ACC112 (cell line): ENCODE measurements around the gene PTPRC.

Experiments used
- H2AFZ ChIP-seq: fragments of 200-600 bp; sonication (generic); one replicate; pipeline ENCODE4 v1.6.0; 2017; ENCODE audit warnings: antibody characterized with exemption, low read length; ENCODE audit not compliant: unreplicated experiment
- H3K27ac ChIP-seq: fragments of 200-600 bp; sonication (generic); 2 replicates; pipeline ENCODE4 v1.5.1; 2014; ENCODE audit warnings: low read depth, mild to moderate bottlenecking, antibody characterized with exemption, low read length, moderate library complexity
- H3K27me3 ChIP-seq: fragments of 200-600 bp; sonication (generic); 2 replicates; pipeline ENCODE4 v1.6.1; 2014; ENCODE audit warnings: mild to moderate bottlenecking, antibody characterized with exemption, low read length, moderate library complexity, mixed read lengths; ENCODE audit not compliant: insufficient read depth
- H3K36me3 ChIP-seq: fragments of 200-600 bp; sonication (generic); 2 replicates; pipeline ENCODE4 v1.6.1; 2016; ENCODE audit warnings: mild to moderate bottlenecking, antibody characterized with exemption, low read length, moderate library complexity, mixed read lengths; ENCODE audit not compliant: insufficient read depth
- H3K4me1 ChIP-seq: fragments of 200-600 bp; sonication (generic); one replicate; pipeline ENCODE4 v1.6.1; 2016; ENCODE audit warnings: low read length, mixed read lengths; ENCODE audit not compliant: insufficient read depth, unreplicated experiment, control insufficient read depth
- H3K4me3 ChIP-seq: fragments of 200-600 bp; sonication (generic); 2 replicates; pipeline ENCODE4 v1.5.1; 2014; ENCODE audit warnings: mild to moderate bottlenecking, low read depth, low read length
- H3K79me2 ChIP-seq: fragments of 200-600 bp; sonication (generic); one replicate; pipeline ENCODE4 v1.6.0; 2016; ENCODE audit warnings: low read length; ENCODE audit not compliant: control insufficient read depth, unreplicated experiment, insufficient read depth

PTPRC gene

GRCh38 chr1:198642983-198643382 lies 4.1 kb downstream of the PTPRC start:
- Histone ChIP-seq H3K4me1 (peaks cover 9% of the 10 kb centered on the region), H2AFZ (no peak overlapping the region), H3K27ac (no peak overlapping the region), H3K79me2 (no peaks in the 10 kb centered on the region), H3K36me3 (no peaks in the 10 kb centered on the region), H3K4me3 (no peak overlapping the region), H3K27me3 (no peaks in the 10 kb centered on the region)

GRCh38 chr1:198643808-198644207 lies 5.0 kb downstream of the PTPRC start:
- Histone ChIP-seq H3K4me1 (peaks cover 9% of the 10 kb centered on the region), H3K4me3 (no peak overlapping the region), H2AFZ (no peak overlapping the region), H3K79me2 (no peaks in the 10 kb centered on the region), H3K36me3 (no peaks in the 10 kb centered on the region), H3K27me3 (no peaks in the 10 kb centered on the region), H3K27ac (no peak overlapping the region)

GRCh38 chr1:198647055-198647454 lies 8.2 kb downstream of the PTPRC start:
- H3K27ac ChIP-seq: no peak overlapping the region
- H3K27me3 ChIP-seq: no peaks in the 10 kb centered on the region
- no peak overlapping the region for H3K4me3 ChIP-seq
- H3K4me1 ChIP-seq: peaks cover under 1% of the 10 kb centered on the region
- H2AFZ ChIP-seq: no peak overlapping the region
- H3K79me2 ChIP-seq: no peaks in the 10 kb centered on the region
- H3K36me3 ChIP-seq: no peaks in the 10 kb centered on the region

GRCh38 chr1:198648592-198648991 lies 9.8 kb downstream of the PTPRC start:
- no peaks in the 10 kb centered on the region for H3K79me2 ChIP-seq

GRCh38 chr1:198649232-198649967 lies 10.6 kb downstream of the PTPRC start:
- no peaks in the 10 kb centered on the region for H3K27me3 ChIP-seq
- H3K4me1 ChIP-seq: no peaks in the 10 kb centered on the region
- no peaks in the 10 kb centered on the region for H3K79me2 ChIP-seq
- no peak overlapping the region for H3K27ac ChIP-seq
- H3K4me3 ChIP-seq: no peak overlapping the region
- no peak overlapping the region for H2AFZ ChIP-seq
- H3K36me3 ChIP-seq: no peaks in the 10 kb centered on the region

More at GRCh38 chr1:198648592-198648991, 9.8 kb downstream of the PTPRC start:
- H3K4me1 ChIP-seq: no peaks in the 10 kb centered on the region
- no peaks in the 10 kb centered on the region for H3K36me3 ChIP-seq
- no peak overlapping the region for H3K4me3 ChIP-seq
- H2AFZ ChIP-seq: no peak overlapping the region
- no peaks in the 10 kb centered on the region for H3K27me3 ChIP-seq
- no peak overlapping the region for H3K27ac ChIP-seq

- Histone ChIP-seq H2AFZ (no peak overlapping the region), H3K36me3 (no peaks in the 10 kb centered on the region), H3K4me1 (no peaks in the 10 kb centered on the region), H3K4me3 (no peak overlapping the region), H3K79me2 (no peaks in the 10 kb centered on the region), H3K27me3 (no peaks in the 10 kb centered on the region), H3K27ac (no peak overlapping the region)
These were observed 11.1 kb downstream of the PTPRC start for GRCh38 chr1:198649968-198650338.

- Histone ChIP-seq H3K27ac (no peak overlapping the region), H3K36me3 (no peaks in the 10 kb centered on the region), H2AFZ (no peak overlapping the region), H3K27me3 (no peaks in the 10 kb centered on the region), H3K79me2 (no peaks in the 10 kb centered on the region), H3K4me3 (no peak overlapping the region), H3K4me1 (peaks cover 3% of the 10 kb centered on the region)
These were observed 11.7 kb downstream of the PTPRC start for GRCh38 chr1:198650506-198650905.

GRCh38 chr1:198651650-198652400 lies 13.0 kb downstream of the PTPRC start:
- Histone ChIP-seq H3K4me1 (peaks cover 13% of the 10 kb centered on the region), H3K79me2 (no peaks in the 10 kb centered on the region), H3K4me3 (no peak overlapping the region), H3K36me3 (no peaks in the 10 kb centered on the region), H2AFZ (no peak overlapping the region), H3K27ac (no peak overlapping the region), H3K27me3 (no peaks in the 10 kb centered on the region)

GRCh38 chr1:198653808-198654413 lies 15.1 kb downstream of the PTPRC start:
- Histone ChIP-seq H3K79me2 (no peaks in the 10 kb centered on the region), H3K4me1 (peaks cover 27% of the 10 kb centered on the region), H2AFZ (no peak overlapping the region), H3K27me3 (no peaks in the 10 kb centered on the region), H3K36me3 (no peaks in the 10 kb centered on the region), H3K27ac (no peak overlapping the region), H3K4me3 (no peak overlapping the region)

GRCh38 chr1:198655459-198656121 lies 16.8 kb downstream of the PTPRC start:
- Histone ChIP-seq H2AFZ (peak overlapping the region; percentile 26), H3K4me1 (peaks cover 27% of the 10 kb centered on the region), H3K4me3 (no peak overlapping the region), H3K27ac (no peak overlapping the region), H3K79me2 (no peaks in the 10 kb centered on the region), H3K36me3 (no peaks in the 10 kb centered on the region), H3K27me3 (no peaks in the 10 kb centered on the region)
